ENCODE results near the gene FAM234B.

DNA sequence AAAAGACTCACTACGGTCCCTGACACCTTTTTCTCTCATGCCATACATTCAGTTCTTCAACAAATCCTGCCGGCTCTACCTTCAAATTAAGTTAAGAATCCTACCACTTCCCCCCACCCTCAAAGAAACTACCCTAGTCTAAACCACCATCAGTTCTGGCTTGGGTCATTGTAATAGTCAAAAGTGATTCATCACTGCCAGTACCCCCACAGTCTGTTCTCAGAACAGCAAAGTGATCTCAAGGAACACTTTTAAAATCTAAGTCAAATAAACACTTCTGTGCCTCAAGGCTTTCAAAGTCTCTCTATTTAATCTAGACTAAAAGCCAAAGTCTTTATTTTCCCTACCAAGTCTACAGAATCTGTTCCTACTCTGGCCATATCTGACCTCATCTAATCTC lies 12.0 kb upstream of the FAM234B start:
- TF ChIP-seq, protein P1, sequence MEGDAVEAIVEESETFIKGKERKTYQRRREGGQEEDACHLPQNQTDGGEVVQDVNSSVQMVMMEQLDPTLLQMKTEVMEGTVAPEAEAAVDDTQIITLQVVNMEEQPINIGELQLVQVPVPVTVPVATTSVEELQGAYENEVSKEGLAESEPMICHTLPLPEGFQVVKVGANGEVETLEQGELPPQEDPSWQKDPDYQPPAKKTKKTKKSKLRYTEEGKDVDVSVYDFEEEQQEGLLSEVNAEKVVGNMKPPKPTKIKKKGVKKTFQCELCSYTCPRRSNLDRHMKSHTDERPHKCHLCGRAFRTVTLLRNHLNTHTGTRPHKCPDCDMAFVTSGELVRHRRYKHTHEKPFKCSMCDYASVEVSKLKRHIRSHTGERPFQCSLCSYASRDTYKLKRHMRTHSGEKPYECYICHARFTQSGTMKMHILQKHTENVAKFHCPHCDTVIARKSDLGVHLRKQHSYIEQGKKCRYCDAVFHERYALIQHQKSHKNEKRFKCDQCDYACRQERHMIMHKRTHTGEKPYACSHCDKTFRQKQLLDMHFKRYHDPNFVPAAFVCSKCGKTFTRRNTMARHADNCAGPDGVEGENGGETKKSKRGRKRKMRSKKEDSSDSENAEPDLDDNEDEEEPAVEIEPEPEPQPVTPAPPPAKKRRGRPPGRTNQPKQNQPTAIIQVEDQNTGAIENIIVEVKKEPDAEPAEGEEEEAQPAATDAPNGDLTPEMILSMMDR (IDR thresholded peaks at IDR 0.05) = no peak
- TF ChIP-seq NR2C2 (CRISPR knock-in tag; IDR thresholded peaks at IDR 0.05) (no peak), IRF2 (CRISPR knock-in tag; IDR thresholded peaks at IDR 0.05; ENCODE audit: borderline replicate concordance, low read depth) (no peak), FOXP1 (CRISPR knock-in tag; IDR thresholded peaks at IDR 0.05; ENCODE audit: borderline replicate concordance) (no peak), ESRRA (CRISPR knock-in tag; IDR thresholded peaks at IDR 0.05; ENCODE audit: borderline replicate concordance) (no peak), SP1 (CRISPR knock-in tag; conservative IDR thresholded peaks at IDR 0.05) (no peak), ZNF121 (CRISPR knock-in tag; IDR thresholded peaks at IDR 0.05) (no peak)
- TF ChIP-seq, protein P2, sequence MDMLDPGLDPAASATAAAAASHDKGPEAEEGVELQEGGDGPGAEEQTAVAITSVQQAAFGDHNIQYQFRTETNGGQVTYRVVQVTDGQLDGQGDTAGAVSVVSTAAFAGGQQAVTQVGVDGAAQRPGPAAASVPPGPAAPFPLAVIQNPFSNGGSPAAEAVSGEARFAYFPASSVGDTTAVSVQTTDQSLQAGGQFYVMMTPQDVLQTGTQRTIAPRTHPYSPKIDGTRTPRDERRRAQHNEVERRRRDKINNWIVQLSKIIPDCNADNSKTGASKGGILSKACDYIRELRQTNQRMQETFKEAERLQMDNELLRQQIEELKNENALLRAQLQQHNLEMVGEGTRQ (CRISPR knock-in tag; IDR thresholded peaks at IDR 0.05) = no peak
- TF ChIP-seq, protein P3, sequence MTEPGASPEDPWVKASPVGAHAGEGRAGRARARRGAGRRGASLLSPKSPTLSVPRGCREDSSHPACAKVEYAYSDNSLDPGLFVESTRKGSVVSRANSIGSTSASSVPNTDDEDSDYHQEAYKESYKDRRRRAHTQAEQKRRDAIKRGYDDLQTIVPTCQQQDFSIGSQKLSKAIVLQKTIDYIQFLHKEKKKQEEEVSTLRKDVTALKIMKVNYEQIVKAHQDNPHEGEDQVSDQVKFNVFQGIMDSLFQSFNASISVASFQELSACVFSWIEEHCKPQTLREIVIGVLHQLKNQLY (CRISPR knock-in tag; IDR thresholded peaks at IDR 0.05) = no peak
- TF ChIP-seq, protein P4, sequence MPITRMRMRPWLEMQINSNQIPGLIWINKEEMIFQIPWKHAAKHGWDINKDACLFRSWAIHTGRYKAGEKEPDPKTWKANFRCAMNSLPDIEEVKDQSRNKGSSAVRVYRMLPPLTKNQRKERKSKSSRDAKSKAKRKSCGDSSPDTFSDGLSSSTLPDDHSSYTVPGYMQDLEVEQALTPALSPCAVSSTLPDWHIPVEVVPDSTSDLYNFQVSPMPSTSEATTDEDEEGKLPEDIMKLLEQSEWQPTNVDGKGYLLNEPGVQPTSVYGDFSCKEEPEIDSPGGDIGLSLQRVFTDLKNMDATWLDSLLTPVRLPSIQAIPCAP (CRISPR knock-in tag; IDR thresholded peaks at IDR 0.05) = no peak
- TF ChIP-seq, protein P5, sequence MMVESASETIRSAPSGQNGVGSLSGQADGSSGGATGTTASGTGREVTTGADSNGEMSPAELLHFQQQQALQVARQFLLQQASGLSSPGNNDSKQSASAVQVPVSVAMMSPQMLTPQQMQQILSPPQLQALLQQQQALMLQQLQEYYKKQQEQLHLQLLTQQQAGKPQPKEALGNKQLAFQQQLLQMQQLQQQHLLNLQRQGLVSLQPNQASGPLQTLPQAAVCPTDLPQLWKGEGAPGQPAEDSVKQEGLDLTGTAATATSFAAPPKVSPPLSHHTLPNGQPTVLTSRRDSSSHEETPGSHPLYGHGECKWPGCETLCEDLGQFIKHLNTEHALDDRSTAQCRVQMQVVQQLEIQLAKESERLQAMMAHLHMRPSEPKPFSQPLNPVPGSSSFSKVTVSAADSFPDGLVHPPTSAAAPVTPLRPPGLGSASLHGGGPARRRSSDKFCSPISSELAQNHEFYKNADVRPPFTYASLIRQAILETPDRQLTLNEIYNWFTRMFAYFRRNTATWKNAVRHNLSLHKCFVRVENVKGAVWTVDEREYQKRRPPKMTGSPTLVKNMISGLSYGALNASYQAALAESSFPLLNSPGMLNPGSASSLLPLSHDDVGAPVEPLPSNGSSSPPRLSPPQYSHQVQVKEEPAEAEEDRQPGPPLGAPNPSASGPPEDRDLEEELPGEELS (CRISPR knock-in tag; IDR thresholded peaks at IDR 0.05) = no peak

Measured in WTC11 (cell line).